ENCODE measurements around the gene OR51S1.
"Not testable (repeated sequence)": the region's sequence is repeated elsewhere in the genome, so short reads cannot be mapped to it uniquely, and the experiment has no call there.

The OR51S1 gene, protein sequence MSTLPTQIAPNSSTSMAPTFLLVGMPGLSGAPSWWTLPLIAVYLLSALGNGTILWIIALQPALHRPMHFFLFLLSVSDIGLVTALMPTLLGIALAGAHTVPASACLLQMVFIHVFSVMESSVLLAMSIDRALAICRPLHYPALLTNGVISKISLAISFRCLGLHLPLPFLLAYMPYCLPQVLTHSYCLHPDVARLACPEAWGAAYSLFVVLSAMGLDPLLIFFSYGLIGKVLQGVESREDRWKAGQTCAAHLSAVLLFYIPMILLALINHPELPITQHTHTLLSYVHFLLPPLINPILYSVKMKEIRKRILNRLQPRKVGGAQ

DNA sequence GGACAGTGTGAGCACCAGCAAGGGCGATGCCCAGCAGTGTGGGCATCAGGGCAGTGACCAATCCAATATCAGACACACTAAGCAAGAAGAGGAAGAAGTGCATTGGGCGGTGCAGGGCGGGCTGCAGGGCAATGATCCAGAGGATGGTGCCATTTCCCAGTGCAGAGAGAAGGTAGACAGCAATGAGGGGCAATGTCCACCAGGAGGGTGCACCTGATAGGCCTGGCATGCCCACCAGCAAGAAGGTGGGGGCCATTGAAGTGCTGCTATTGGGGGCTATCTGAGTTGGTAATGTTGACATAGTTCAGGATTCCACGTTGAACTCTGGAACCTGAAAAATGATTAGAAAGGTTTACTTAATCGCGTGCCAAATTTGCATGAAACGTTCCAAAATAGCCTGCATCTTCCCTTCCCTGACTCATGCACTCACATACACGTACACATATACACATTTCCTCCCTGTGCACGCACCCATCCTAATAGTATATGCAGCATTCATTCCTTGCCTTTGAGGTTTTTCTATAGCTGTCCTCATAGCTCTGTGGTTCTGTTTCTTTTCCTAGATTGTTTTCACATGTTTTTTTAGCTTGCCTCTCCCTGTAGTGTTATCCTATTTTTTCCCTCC, at the start of gene OR51S1:
Gene OR51S1 (minus strand): TSS at position 301 of the 625 bp plus-strand sequence. CDS start 0 bp downstream, at position 301.
- FAIRE-seq (no peak), DNase-seq (ENCODE audit: insufficient read length, low spot score) (no peak)

DNA sequence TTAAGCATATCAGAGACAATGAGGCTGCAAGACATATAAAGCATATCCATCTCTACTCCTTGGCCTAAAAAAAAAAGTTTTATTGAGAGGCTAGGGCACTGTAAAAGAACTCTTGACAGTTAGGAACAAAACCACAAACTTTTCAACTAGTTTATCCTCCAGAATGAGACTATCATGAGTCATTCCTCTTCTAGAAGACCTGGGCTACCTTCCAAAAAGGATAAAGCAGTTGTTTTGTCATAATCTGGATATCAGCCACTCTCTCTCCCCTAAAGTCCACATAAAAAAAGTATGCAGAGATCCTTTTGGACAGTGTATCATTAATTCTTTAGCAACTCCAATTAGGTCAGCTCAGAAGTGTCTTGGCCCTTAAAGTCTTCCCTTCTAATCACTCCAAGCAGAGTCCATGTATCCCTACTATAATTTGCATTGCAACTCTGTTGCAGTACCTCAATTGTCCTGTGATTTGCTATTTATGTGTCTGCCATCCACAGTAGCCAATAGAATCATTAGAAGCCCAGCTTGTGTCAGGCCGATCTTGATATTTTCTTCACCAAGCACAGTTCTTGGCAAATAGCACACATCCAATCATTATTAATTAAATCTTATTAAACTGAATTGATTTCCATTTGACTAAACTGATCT, 43.1 kb upstream of the OR51S1 start:
- DNase-seq (ENCODE audit: insufficient read length, low spot score) = no peak
- FAIRE-seq = no peak

DNA sequence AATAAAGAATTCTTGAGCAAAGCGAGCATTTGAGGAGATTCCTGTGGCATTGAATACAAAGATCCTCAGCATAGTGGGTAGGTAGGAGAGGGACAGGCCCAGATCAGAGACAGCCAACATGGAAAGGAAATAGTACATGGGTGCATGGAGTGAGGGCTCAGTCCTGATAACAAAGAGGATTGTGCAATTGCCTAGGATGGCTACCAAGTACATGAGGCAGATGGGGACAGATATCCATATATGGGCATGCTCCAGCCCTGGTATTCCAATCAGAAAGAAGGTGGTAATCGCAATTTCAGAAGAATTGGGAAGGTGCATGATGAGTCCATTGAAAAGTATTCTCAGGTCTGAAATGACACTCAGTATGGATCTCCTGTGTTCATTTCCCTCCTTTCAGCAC, 41.3 kb upstream of the OR51S1 start:
- FAIRE-seq (no peak), DNase-seq (ENCODE audit: insufficient read length, low spot score) (no peak)

DNA sequence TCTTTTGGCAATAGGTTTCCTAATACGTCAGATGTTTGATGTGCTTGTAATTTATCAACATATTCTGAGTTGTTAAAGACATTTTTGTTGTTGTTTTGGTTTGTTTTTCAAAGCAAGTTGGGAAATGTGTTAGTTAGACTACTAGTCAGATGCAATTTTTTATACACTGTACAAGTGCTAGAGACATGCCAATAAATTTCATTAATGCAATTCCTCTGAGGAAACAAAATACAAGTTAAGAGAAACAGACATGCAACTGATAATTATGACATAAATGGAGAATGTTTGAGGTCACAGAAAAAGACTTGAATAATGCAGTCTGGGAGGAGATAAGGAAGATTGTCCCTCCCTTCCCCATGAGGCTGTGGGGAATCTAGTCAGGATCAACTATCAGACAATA, 38.6 kb upstream of the OR51S1 start:
- FAIRE-seq = no peak
- DNase-seq (ENCODE audit: insufficient read length, low spot score) = no peak

DNA sequence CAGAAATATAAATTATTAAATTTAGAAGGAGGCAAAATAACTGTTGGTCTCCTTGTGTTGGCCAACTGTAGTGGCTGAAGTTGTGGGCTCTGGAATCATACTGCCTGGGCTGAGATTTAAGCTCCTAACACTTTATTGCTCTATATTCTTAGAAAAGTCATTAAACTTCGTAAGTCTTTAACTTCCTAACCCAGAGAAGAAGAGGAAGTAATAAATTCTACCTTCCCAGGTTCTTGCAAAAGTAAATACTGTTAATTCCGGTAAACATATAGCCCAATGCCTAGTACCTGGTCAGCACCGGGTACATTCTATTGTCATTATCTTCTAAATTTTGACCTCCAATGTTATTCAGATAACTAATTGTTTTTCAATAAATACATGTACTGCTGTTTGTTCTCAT, 37.2 kb upstream of the OR51S1 start:
- DNase-seq (ENCODE audit: insufficient read length, low spot score) = no peak
- no peak for FAIRE-seq

DNA sequence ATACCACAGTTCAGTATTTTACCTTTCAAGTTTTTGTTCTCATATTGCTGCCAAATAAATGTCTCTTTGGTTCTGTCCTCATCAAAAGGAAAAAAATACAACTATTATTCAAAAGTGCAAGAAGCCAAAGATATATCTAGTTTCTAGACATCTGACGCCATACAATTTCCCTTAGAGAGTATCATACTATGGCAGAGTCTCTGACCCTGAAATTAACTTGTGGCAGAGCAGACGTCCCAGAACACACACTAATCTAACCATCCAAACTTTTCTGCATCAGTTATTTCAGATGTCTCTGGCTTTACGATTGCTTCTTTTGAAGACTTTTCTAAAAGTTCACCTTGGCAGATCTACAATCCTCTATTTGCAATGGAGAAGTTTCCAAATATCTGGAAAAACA, 35.4 kb upstream of the OR51S1 start:
- FAIRE-seq (no peak), DNase-seq (ENCODE audit: insufficient read length, low spot score) (no peak)

DNA sequence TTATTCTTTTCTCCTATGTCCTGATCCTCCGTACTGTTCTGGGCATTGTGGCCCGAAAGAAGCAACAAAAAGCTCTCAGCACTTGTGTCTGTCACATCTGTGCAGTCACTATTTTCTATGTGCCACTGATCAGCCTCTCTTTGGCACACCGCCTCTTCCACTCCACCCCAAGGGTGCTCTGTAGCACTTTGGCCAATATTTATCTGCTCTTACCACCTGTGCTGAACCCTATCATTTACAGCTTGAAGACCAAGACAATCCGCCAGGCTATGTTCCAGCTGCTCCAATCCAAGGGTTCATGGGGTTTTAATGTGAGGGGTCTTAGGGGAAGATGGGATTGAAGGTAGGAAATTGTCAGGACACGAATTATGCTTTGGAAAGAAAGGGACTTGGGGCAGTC, 33.5 kb upstream of the OR51S1 start:
- FAIRE-seq = no peak
- DNase-seq (ENCODE audit: insufficient read length, low spot score) = no peak

DNA sequence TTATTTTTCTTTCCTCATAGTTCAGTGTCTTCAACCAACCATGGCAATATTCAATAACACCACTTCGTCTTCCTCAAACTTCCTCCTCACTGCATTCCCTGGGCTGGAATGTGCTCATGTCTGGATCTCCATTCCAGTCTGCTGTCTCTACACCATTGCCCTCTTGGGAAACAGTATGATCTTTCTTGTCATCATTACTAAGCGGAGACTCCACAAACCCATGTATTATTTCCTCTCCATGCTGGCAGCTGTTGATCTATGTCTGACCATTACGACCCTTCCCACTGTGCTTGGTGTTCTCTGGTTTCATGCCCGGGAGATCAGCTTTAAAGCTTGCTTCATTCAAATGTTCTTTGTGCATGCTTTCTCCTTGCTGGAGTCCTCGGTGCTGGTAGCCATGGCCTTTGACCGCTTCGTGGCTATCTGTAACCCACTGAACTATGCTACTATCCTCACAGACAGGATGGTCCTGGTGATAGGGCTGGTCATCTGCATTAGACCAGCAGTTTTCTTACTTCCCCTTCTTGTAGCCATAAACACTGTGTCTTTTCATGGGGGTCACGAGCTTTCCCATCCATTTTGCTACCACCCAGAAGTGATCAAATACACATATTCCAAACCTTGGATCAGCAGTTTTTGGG, 33.0 kb upstream of the OR51S1 start, which contains the start of gene OR51T1:
Gene OR51T1 (plus strand): TSS at position 41 of the 641 bp plus-strand sequence. CDS start 0 bp downstream, at position 41.
- DNase-seq (ENCODE audit: insufficient read length, low spot score) (no peak), FAIRE-seq (no peak)

DNA sequence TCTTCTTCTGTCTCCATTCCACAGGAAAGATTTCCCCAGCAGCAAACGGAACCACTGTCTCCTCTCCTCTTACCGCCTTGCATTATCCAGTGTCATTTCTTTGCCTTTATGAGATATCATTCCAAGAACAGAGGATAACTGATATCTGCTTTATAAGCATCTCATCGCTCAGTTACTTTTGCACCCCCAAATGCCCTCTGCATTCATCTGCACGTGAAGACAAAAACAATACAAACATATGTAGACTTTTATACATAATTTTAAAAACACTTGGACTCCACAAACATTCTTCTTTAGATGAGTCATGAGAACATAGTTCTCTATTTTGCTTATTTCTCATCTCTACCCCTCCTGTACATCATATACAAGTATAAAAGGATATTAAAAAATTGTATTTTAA, 32.2 kb upstream of the OR51S1 start:
- FAIRE-seq (no peak), DNase-seq (ENCODE audit: insufficient read length, low spot score) (no peak)

DNA sequence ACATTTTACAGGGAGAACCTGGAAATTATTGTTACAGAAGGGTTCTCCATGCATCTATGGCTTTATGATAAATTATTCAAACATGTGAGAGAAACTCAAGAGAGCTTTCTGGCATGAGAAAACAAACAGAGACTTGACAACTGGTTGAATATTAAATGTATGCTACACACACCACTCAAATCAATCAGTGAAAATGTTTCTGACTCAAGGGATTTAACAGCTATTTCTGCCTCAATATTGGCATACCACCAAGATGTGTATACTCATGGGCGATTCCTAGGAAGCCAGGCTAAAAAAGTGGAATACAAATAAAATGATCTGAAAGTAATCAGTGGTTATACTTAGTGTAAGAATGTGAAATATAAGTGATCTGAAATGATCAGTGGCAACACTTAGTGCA, 16.8 kb upstream of the OR51S1 start:
- FAIRE-seq = no peak
- DNase-seq (ENCODE audit: insufficient read length, low spot score) = no peak

DNA sequence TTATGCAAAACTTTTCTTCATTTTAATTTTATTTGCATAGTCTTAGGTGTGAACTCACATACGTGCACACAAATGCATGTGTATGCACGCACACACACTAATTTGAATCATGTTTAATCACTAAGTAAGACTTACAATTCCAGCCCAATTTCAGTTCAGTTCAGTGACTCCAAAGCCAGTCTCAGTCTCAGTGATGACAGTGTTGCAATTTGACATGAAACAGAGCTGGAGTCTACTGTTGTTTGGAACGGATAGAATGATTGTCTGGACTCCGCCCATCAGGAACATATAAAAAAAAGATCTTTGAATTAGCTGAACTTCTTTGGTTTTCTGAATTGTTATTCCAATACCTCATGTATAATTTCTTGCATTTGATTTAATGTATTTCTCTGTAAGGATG, 14.9 kb upstream of the OR51S1 start:
- DNase-seq (ENCODE audit: insufficient read length, low spot score) (no peak), FAIRE-seq (no peak)

DNA sequence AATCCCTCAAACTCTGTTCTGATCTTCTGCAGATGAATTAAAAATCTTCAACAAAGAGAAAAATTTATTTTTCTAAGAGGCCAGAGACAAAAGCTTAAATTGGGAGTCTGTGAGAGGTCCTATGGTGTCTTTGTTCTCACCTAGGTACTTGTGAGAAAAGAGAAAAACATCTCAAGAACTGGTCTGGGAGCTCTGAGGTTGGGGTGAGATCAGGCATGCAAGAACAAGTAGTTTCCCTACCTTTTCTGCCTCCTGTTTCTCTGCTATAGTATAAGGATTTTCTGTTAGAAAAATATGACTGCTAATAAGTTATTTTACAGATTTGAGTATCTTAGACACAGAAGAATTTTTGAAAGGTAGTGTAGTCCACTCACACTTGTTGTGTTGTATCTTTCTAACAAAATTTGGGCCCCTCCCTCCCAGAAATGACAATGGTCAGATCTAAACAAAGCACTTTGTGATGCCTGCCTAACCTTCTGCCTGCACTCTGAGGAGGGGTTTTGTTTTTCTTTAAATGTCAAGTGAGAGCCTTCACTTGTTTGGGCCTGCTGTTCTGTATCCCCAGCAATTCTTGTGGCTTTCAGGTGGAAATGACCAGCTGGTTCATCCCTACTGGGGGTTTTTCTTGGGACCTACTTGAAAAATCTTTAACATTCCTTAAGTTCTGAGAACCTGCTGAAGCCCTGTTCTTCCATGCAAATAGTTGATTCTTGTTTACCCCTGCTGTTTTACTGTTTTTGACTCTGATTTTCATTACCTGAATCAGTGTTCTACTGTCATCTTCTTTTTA, 13.6 kb upstream of the OR51S1 start:
- DNase-seq (ENCODE audit: insufficient read length, low spot score) = no peak
- no peak for FAIRE-seq

DNA sequence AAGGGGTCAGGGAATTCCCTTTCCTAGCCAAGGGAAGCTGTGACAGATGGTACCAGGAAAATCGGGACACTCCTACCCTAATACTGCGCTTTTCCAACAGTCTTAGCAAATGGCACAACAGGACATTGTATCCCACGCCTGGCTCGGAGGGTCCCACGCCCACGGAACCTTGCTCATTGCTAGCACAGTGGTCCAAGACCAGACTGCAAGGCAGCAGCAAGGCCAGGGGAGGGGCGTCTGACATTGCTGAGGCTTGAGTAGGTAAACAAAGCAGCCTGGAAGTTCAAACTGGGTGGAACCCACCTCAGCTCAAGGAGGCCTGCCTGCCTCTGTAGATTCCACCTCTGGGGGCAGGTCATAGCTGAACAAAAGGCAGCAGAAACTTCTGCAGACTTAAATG, 5.3 kb upstream of the OR51S1 start:
- not testable (repeated sequence) for DNase-seq (ENCODE audit: insufficient read length, low spot score); FAIRE-seq

DNA sequence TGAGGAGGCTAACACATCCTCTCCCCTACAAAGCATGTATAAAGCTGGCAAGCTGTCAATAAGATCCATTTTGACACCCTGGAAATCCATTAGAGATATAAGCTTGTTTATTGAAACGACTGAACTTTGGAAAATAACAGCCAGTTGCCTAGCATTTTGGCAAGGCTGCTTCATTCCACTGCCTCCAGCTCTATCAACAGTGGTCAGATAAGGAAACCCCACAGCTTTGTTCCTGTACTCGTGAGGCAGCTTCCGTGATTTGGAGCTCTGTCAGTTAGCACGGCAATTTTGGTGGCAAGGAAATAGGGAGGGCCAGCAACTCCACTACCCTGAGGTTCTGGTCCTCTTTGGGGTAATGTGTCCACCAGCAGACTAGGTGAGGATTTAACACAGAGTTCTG, 2.0 kb upstream of the OR51S1 start:
- no peak for DNase-seq (ENCODE audit: insufficient read length, low spot score)
- FAIRE-seq = no peak

DNA sequence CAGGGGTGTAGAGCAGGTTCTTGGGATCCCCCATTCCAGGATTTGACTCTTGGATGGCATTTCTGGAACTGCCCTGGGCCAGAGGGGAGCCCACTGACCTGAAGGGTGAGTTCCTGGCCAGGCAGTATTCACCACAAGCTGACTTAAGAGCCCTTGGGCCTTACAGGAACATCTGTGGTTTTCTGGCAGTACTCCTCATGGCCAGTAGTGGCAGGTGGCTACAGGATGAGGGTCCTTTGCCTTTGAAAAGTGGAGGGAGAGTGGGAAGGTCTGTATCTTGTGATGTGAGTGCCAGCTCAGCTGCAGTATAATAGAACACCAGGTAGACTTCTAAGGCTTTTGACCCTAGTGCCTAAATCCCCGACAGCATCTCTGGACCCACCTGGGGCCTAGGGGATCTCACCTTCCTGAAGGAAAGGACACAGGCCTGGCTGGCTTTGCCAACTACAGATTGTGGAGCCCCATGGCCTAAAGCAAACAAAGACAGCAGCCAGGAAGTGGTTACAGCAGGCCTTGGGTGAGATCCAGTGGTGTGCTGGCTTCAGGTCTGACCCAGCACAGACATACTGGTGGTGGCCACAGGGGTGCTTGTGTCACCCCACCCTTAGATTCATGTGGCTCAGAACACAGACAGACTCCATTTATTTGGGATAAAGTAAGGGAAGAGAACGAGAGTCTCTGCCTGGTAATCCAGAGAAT, 9.0 kb downstream of the OR51S1 start:
- FAIRE-seq (no peak), DNase-seq (ENCODE audit: insufficient read length, low spot score) (no peak)

DNA sequence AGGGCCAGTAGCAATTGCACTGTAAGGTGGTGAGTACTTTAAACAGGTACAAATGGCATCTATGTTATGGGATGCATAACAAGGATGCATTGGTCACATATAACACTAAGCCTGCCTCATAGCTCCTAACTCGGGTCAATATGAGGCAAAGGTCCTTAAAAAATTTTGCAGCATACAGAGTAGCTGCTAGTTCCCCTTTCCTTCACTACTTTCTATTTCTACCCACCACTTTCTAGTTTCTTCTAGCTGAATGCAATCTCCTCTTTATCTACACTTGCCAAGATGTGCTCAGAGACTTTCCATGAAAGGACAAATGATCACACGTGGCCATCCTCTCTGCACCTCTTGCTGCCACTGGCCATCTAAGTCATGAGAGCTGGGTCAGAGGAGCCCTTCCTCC, 18.1 kb downstream of the OR51S1 start:
- FAIRE-seq (no peak), DNase-seq (ENCODE audit: insufficient read length, low spot score) (no peak)

DNA sequence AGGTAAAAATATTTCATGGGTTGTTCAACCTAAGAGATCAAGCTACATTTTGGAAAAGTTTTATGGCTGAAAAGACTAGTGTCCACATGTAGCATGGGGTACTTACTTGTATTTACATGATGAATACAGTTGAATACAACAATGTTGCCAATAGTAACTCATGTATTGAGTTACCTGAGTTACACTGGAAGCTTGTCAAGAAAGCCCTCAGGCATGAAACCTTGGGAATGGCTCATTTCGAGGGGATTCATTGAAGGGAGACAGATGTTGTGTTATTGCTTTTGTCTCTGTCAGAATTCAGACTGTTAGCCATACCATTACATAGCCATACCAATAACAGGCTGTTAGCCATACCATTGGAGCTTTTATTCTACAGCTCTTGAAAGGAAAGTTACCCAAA, 18.7 kb downstream of the OR51S1 start:
- FAIRE-seq = no peak

DNA sequence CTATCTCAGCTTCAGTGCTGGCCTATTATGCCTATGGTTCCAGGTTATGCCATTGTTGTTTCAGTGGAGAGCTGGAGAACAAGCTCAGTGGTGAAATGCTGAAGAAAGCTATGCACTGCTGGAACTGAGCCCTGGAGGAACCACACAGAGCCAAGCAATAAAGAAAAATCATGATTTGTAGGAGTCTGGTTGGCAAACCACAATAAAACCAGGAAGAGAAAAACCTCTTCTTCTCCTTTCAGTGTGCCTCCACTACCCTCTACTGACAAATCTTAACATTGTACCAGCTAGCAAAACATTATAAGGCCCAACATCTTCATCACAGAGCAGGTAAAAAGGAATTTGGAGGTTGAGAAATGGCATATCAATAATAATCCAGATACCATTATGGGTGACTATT, 22.6 kb downstream of the OR51S1 start:
- FAIRE-seq (no peak), DNase-seq (ENCODE audit: insufficient read length, low spot score) (no peak)

More for the DNA sequence above, 18.7 kb downstream of the OR51S1 start:
- DNase-seq (ENCODE audit: insufficient read length, low spot score) = no peak

DNA sequence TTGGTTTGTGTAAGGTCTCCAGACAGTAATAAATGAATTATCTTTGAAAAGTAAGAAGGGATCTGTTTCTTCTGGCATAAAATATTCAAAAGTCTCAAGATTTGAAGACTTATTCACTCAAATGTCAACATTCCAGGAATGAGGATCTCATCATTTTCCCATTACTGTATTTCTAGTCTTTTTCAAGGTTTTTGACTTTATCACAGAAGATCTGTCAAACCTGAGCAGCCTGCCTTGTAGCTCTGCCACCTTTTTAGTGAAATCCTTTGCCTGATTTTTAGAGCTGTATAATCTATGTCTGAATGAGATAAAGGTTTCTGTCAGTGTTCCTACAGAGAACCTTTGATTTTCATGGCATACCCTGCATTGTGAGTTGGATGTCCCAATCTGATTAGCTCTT, 23.9 kb downstream of the OR51S1 start:
- no peak for FAIRE-seq
- no peak for DNase-seq (ENCODE audit: insufficient read length, low spot score)

DNA sequence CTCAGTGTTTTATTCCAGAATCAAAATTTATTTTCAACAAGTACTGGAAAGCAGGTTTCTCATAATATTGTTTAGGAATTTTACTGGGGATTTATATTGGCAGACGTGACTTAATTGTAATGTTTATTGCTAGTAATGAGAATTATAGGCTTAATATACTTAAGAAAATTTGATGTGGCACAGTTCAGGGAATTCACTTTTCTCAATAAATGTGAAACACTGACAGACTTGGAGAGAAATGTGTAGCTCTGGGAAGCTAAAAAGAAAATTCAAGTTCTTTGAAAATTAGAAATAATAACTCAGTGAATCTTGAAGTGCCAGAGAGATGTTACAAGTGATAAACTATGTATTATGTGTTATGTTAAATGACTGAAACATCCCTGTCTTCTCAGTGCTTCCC, 28.0 kb downstream of the OR51S1 start, which contains the start of gene OR51F2:
Gene OR51F2 (plus strand): TSS at position 301 of the 400 bp plus-strand sequence. CDS start 101 bp downstream, outside the sequence.
- DNase-seq (ENCODE audit: insufficient read length, low spot score) (no peak), FAIRE-seq (no peak)
